ENCODE results near the gene ACTN1.
"Not testable (repeated sequence)": the region's sequence is repeated elsewhere in the genome, so short reads cannot be mapped to it uniquely, and the experiment has no call there.

ACTN1 gene

GRCh38 chr14:68862954-68863594 is 116.0 kb downstream of the ACTN1 start:
- DNase-seq (ENCODE audit: low spot score), result peak; percentile 89

- no peak for DNase-seq (ENCODE audit: low spot score)
These were observed 118.3 kb downstream of the ACTN1 start for GRCh38 chr14:68860771-68861170.

- DNase-seq (ENCODE audit: low spot score), result no peak
These were observed 121.5 kb downstream of the ACTN1 start for GRCh38 chr14:68857516-68858070.

- no peak for DNase-seq (ENCODE audit: low spot score)
These were observed 122.5 kb downstream of the ACTN1 start for GRCh38 chr14:68856572-68856971.

GRCh38 chr14:68854421-68854820 is 124.7 kb downstream of the ACTN1 start:
- no peak for DNase-seq (ENCODE audit: low spot score)

GRCh38 chr14:68853749-68854148 is 125.4 kb downstream of the ACTN1 start:
- DNase-seq (ENCODE audit: low spot score), result no peak

- DNase-seq (ENCODE audit: low spot score), result not testable (repeated sequence)
These were observed 126.6 kb downstream of the ACTN1 start for GRCh38 chr14:68852493-68852892.

GRCh38 chr14:68851078-68851477 is 128.0 kb downstream of the ACTN1 start:
- DNase-seq (ENCODE audit: low spot score), result no peak

GRCh38 chr14:68849416-68849815 is 129.7 kb downstream of the ACTN1 start:
- DNase-seq (ENCODE audit: low spot score), result no peak

GRCh38 chr14:68848253-68848652 is 130.8 kb downstream of the ACTN1 start:
- DNase-seq (ENCODE audit: low spot score), result no peak

GRCh38 chr14:68847640-68848039 is 131.5 kb downstream of the ACTN1 start:
- not testable (repeated sequence) for DNase-seq (ENCODE audit: low spot score)

- no peak for DNase-seq (ENCODE audit: low spot score)
These were observed 132.6 kb downstream of the ACTN1 start for GRCh38 chr14:68846466-68846865.

GRCh38 chr14:68844210-68844545 is 134.9 kb downstream of the ACTN1 start:
- DNase-seq (ENCODE audit: low spot score), result no peak

- peak; percentile 66 for DNase-seq (ENCODE audit: low spot score)
These were observed 135.5 kb downstream of the ACTN1 start for GRCh38 chr14:68843471-68844209.

GRCh38 chr14:68842298-68842697 is 136.8 kb downstream of the ACTN1 start:
- no peak for DNase-seq (ENCODE audit: low spot score)

- no peak for DNase-seq (ENCODE audit: low spot score)
These were observed 137.9 kb downstream of the ACTN1 start for GRCh38 chr14:68841016-68841809.

- DNase-seq (ENCODE audit: low spot score), result no peak
These were observed 138.6 kb downstream of the ACTN1 start for GRCh38 chr14:68840454-68840853.

GRCh38 chr14:68836082-68836481 is 143.0 kb downstream of the ACTN1 start:
- DNase-seq (ENCODE audit: low spot score), result no peak

GRCh38 chr14:68834816-68835215 is 144.3 kb downstream of the ACTN1 start:
- no peak for DNase-seq (ENCODE audit: low spot score)

- no peak for DNase-seq (ENCODE audit: low spot score)
These were observed 150.4 kb downstream of the ACTN1 start for GRCh38 chr14:68828698-68829097.

GRCh38 chr14:68825729-68826128 is 153.4 kb downstream of the ACTN1 start:
- DNase-seq (ENCODE audit: low spot score), result no peak

- peak; percentile 82 for DNase-seq (ENCODE audit: low spot score)
These were observed 154.4 kb downstream of the ACTN1 start for GRCh38 chr14:68824517-68825347.

Measured in COLO829 (cell line).